ENCODE data around the gene SORCS2.

GRCh38 chr4:7677799-7678301 lies 485.5 kb downstream of the SORCS2 start:
- TF ChIP-seq CTCF (IDR thresholded peaks at IDR 0.05; ENCODE audit: low read length) (no peak), EZH2 (IDR thresholded peaks at IDR 0.05; ENCODE audit: borderline replicate concordance, low read length) (no peak)

Data from OCI-LY1 (cell line).